Activated T-cell treated with anti-CD3 and anti-CD28 coated beads for 48 hours (primary cell): Measurements from ENCODE around the gene ASCL2.
"Not testable (repeated sequence)": the region's sequence is repeated elsewhere in the genome, so short reads cannot be mapped to it uniquely, and the experiment has no call there.

Experiments used
- DNase-seq: peaks from one replicate; pipeline ENCODE4 v3.0.0-alpha.2; 2020; ENCODE audit warnings: low read depth

The ASCL2 gene

DNA sequence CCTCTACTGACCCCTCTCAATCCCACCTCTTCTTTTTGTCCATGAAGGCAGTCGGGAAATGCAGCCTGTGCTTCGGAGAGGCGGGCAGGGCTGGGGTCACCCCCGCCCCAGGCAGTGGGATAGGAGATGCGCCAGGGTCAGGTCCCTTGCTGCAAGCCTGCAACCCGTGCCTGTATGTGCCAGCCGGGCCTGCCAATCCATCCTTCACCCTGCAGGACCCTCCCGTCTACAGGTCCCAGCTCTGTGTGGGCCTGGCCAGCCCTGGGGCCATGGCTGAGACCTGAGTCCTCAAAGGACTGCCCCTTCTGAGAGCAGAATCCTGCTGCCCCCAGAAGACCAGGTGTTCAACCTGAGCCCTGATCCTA, 10.9 kb downstream of the ASCL2 start:
- DNase-seq = no peak

DNA sequence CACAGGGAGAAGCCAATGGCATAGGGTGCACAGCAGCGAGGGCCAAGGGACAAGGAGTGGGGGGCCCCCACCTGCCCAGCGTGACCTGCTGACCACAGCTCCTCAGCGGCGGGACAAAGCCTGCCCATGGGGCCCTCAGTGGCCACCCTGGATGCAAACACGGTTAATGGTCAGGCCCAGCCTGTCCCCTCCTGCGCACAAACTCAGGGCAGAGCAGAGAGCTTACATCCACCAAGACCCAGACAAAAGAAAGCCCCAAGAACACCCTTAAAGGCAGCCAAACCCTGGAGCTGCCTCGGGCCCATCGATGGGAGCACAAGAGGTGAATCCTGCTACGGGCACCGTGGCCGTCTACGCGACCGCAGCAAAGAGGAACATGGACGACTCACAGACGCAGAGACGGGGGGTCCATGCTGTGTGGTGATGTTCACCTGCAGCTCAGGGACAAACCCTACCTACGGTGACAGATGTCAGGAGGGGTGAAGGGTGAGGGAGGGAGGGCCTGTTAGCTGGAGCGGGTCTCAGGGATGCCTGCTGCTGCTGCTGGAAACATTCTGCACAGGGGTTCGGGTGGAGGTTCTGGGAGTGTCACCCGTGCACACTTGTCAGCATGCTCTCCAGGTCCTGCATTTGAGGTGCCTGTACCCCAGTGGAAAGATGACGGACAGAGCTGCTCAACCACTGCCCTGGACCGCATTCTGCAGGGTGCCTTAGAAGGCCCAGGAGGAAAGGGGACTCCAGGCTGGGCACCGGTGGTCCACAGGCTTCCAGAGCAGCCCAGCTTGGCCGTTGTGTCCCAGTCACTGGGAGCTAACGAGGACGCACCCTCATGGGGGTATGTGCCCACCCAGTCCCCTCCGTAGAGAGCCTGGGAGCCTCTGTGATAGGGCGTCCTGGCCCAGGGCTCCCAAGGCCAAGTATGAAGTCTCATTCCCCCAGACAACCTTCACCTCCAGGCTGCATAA, 11.6 kb downstream of the ASCL2 start:
- no peak for DNase-seq

DNA sequence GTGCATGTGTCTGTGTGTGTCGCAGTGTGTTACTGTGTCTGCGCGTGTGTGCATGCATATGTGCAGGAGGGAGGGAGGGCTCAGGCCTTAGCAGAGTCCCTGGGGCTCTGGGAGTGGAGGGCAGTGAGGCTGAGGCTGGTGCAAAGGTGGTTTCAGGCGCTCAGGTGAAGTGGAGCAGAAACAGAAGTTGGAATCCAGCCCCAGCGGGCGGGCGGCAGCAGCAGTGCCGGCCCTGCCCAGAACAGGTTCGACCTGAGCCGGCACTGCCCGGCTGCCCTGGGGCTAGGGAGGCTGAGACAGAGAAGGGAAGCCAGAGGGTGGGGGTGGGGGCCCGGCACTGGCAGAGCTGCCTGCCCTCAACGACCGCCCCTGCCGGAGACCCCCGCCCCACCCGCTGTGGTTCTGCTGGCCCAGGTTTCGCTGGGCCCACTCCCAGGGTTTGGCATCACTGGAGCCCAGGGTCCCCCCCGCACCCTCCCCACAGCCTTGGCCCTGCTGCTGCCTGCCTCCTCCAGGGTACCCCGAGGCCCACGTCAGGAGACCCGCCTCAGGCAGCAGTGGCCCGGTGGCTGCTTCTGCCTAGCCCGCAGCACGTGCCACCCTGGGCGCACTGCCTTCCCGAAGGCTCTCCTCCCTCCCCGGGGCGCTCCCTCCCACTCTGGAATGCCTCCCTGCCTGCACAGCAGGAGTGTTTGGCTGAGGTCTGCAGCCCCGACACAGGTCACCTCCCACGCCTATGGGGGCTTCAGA, 13.3 kb downstream of the ASCL2 start:
- DNase-seq = no peak

GRCh38 chr11:2256293-2256913, 14.0 kb downstream of the ASCL2 start:
- DNase-seq = no peak

DNA sequence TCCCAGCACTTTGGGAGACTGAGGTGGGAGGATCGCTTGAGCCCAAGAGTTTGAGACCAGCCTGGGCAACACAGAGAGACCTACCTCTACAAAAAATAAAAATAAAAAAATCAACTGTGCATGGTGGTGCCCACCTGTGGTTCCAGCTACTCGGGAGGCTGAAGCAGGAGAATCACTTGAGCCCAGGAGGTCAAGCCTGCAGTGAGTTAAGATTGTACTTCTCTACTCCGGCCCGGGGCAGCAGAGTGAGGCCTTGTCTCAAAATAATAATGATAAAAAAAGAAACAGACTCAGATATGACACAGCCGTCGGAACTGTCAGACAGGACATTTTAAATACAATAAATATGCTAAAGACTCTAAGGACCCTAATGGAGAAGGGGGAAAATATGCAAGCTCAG, 18.4 kb downstream of the ASCL2 start:
- DNase-seq = no peak

GRCh38 chr11:2251138-2251537, 19.2 kb downstream of the ASCL2 start:
- no peak for DNase-seq

GRCh38 chr11:2250485-2250884, 19.9 kb downstream of the ASCL2 start:
- DNase-seq = no peak

- DNase-seq = no peak
Measured at GRCh38 chr11:2250041-2250440, 20.3 kb downstream of the ASCL2 start.

DNA sequence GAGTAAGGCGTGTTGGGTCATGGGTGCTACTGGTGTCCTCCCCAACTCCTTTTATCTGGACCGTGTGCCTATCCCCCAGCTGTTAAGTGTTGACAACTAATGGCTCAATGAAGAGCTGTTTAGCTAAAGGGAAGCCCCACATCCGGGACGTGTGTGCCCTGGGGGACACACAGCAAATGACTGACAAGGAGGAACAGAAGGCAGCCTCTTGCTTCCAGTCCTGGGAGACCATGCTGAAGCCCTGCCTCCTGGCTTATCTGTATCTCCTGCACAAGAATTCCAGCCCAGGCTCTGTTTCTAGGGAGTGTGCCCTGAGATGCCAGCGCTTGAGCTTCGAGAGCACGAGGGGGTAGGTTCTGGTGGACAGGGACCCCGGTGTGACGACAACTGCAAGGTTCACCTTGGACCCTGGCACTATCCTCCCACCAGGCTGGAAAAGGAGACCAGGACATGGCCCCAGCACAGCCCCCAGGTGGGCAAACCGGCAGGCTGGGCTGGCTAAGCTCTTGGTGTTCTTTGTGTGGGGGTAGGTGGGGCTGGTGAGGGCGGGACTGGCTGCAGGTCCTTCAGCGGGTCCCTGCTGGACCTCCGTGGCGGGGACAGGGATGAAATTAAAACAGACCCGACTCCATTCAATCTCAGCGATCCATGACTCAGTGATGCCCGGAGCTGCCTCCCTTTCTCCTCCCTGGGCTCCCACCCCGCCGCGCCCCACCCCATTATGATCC, 21.0 kb downstream of the ASCL2 start:
- DNase-seq = no peak

- no peak for DNase-seq
Measured at GRCh38 chr11:2248762-2249161, 21.6 kb downstream of the ASCL2 start.

GRCh38 chr11:2248242-2248641, 22.1 kb downstream of the ASCL2 start:
- DNase-seq = no peak

DNA sequence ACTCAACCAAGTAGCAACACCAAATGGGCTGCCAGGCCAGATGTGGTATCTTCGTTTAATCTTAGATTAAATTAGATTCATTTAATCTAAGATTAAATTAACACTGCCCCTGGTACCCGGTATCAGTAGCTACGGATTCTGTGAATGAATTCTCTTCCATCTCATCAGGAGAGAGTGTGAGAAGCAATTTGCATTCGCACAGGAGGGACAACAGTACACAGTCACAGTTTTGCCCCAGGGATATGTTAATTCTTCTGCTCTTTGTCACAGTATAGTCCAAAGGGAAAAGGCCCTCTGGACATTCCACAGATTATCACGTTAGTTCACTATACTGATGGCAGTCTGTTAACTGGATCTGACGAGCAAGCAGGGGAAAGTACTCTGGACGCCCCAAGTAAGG, 22.9 kb downstream of the ASCL2 start:
- DNase-seq = no peak

GRCh38 chr11:2240834-2241233, 29.6 kb downstream of the ASCL2 start:
- no peak for DNase-seq

- DNase-seq = no peak
Measured at GRCh38 chr11:2237457-2238238, 32.7 kb downstream of the ASCL2 start.

DNA sequence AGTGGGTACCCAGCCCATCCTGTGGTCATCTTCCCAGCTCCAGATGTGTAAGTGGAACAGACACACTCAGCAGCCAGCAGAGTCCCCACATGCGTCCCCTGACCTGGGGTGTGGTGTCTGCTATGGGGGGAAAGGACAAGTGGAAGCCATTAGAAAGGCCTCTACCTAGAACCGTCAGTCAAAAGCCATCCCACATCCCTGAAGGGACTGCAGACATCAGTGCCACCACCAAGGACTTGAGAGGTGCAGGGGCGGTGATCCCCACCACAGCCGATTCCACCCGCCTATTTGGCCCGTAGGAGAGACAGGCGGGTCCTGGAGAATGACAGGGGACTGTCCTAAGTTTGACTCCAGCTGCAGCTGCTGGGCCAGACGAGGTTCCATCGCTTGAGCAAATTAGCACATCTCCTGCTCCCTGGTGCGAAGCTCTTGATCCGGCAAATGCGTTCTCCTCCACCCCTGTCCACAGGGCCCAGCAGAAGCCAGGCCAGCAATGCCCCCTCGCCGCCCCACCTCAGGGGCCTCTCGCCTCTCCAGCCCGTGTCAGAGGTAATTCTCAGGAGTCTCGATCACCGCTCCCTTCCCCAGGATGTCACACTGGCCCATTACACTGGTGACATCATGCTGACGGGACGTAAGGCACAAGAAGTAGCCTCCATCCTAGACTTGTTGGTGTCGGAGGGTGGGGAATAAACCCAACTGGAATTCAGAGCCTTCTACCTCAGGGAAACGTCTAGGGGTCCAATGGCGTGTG, 33.8 kb downstream of the ASCL2 start:
- not testable (repeated sequence) for DNase-seq

GRCh38 chr11:2235588-2236326, 34.6 kb downstream of the ASCL2 start:
- DNase-seq = no peak

GRCh38 chr11:2234963-2235362, 35.4 kb downstream of the ASCL2 start:
- DNase-seq = no peak

GRCh38 chr11:2233693-2234455, 36.5 kb downstream of the ASCL2 start:
- DNase-seq = no peak

DNA sequence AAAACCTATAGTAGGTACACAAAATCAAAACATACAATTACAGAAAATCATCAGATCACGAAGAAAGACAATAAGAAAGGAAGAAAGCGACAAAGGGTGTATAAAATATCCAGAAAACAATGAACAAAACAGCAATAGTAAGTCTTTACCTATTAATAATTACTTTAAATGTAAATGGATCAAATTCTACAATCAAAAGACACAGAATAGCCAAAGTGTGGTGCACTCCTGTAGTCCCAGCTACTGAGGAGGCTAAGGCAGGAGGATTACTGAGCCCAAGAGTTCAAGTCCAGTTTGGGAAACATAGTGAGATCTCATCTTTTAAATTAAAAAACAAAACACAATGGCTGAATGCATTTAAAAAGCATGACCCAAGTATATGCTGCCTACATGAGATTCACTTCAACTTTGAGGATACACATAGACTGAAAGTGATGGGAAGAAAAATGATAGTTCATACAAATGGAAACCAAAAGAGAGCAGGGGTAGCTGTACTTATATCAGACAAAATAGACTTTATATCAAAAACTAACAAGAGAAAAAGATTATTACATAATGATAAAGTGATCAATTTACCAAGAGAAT, 40.6 kb downstream of the ASCL2 start:
- DNase-seq = no peak
